Type B pancreatic cell (in vitro differentiated cells): ENCODE data around the gene VIPR2. TPM values are rescaled to one million over a fixed set of nuclear protein-coding genes. Genes with fewer than 3 reads are reported as not detected.

Experiments used
- DNase-seq: peaks from one replicate; pipeline ENCODE4 v3.0.0; 2021; ENCODE audit warnings: mixed read lengths; ENCODE audit not compliant: unreplicated experiment; ENCODE audit errors: extremely low spot score
- H3K27ac Mint-ChIP-seq: 2 replicates; pipeline ENCODE4 v1.8.0; 2021; ENCODE audit warnings: mild to moderate bottlenecking, mixed read lengths
- H3K27me3 Mint-ChIP-seq: 2 replicates; pipeline ENCODE4 v1.8.0; 2021; ENCODE audit warnings: mixed read lengths
- H3K36me3 Mint-ChIP-seq: 2 replicates; pipeline ENCODE4 v1.8.0; 2021; ENCODE audit warnings: mixed read lengths
- H3K4me1 Mint-ChIP-seq: one replicate; pipeline ENCODE4 v1.8.0; 2021; ENCODE audit warnings: mixed read lengths; ENCODE audit not compliant: unreplicated experiment
- H3K4me3 Mint-ChIP-seq: 2 replicates; pipeline ENCODE4 v1.8.0; 2021; ENCODE audit warnings: mild to moderate bottlenecking, mixed read lengths
- H3K9me3 Mint-ChIP-seq: 2 replicates; pipeline ENCODE4 v1.8.0; 2021; ENCODE audit warnings: mixed read lengths
- total RNA-seq: library from RNA; stranded (reverse); gene quantifications from 2 replicates; pipeline ENCODE4 v1.2.1, GENCODE V29; 2021; ENCODE audit warnings: low replicate concordance
- TF ChIP-seq, protein P1 (sequence below): fragments of 200-600 bp; sonication (generic); conservative IDR thresholded peaks from 2 replicates; pipeline ENCODE4 v1.5.0; 2021; ENCODE audit warnings: antibody characterized with exemption, mild to moderate bottlenecking

VIPR2 gene
- total RNA-seq, 1 donor from 2014 or later, result 0.31 TPM

DNA sequence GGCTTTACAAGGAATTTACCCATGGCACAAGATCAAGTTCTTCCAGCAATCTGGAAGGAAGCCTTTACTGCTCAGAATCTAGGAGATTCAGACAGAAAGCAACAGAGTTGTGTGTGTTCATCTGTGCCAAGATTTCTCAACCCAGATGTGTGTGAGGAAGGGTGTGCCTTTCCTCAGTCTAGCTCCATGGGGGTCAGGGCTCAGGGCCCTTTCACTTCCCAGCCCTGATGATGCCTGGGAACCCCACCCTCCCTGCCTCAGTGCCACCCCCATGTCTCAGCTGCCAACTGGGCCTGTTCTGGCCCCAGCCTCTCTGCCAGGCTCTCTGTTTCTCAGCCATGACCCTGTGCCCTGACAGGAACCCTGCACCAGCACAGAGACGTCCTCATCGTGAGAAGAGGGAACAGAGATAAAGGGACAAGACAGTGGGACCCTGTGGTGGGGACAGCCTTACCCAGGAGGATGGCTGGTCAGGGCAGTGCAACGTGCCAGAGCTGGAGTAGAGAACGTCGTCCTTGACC lies 102.0 kb downstream of the VIPR2 start:
- Mint-ChIP-seq H3K27me3 (no peaks in the 10 kb centered on the region), H3K27ac (no peak overlapping the region), H3K4me3 (no peak overlapping the region), H3K9me3 (no peaks in the 10 kb centered on the region), H3K36me3 (no peaks in the 10 kb centered on the region), H3K4me1 (no peaks in the 10 kb centered on the region)
- DNase-seq, result no peak
- TF ChIP-seq, protein P1, sequence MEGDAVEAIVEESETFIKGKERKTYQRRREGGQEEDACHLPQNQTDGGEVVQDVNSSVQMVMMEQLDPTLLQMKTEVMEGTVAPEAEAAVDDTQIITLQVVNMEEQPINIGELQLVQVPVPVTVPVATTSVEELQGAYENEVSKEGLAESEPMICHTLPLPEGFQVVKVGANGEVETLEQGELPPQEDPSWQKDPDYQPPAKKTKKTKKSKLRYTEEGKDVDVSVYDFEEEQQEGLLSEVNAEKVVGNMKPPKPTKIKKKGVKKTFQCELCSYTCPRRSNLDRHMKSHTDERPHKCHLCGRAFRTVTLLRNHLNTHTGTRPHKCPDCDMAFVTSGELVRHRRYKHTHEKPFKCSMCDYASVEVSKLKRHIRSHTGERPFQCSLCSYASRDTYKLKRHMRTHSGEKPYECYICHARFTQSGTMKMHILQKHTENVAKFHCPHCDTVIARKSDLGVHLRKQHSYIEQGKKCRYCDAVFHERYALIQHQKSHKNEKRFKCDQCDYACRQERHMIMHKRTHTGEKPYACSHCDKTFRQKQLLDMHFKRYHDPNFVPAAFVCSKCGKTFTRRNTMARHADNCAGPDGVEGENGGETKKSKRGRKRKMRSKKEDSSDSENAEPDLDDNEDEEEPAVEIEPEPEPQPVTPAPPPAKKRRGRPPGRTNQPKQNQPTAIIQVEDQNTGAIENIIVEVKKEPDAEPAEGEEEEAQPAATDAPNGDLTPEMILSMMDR, result no peak

- TF ChIP-seq, protein P1, result no peak
These were observed 102.6 kb downstream of the VIPR2 start for GRCh38 chr7:159042103-159042502.

DNA sequence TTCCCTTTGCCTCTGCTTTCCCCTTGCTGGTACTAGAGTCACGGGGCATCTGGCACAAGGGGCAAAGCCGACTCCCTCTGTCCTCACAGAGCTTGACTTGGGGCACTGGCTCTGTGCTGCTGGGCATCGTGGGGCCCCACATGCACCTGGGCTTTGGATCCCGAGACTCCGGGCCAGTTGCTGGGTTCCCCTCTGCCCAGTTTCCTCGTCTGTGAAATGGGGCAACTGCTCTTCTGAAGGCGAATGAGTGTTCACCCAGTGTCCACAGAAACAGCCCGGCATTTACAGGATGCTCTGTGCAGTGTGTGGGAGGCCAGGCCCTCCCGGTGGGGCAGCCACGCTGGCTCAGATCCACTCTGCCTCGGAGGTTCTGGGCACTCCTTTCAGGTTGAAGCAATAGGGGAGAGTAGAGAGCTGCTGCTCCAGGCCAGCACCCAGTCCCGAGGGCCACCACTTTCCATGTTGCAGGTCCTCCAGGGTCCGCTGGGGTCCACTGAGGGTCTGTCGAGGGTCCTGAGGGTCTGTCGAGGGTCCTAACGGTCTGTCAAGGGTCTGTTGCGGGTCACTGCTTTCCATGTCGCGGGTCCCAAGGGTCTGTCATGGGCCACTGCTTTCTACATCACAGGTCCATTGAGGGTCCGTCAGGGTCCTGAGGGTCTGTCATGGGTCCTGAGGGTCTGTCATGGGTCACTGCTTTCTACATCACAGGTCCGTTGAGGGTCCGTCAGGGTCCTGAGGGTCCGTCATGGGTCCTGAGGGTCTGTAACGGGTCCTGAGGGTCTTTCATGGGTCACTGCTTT lies 103.6 kb downstream of the VIPR2 start:
- H3K27ac Mint-ChIP-seq, result no peak overlapping the region
- no peak overlapping the region for H3K4me3 Mint-ChIP-seq
- H3K4me1 Mint-ChIP-seq, result no peaks in the 10 kb centered on the region
- no peaks in the 10 kb centered on the region for H3K9me3 Mint-ChIP-seq
- no peaks in the 10 kb centered on the region for H3K36me3 Mint-ChIP-seq
- peak; percentile 62 for DNase-seq
- no peaks in the 10 kb centered on the region for H3K27me3 Mint-ChIP-seq
- TF ChIP-seq, protein P1, result no peak

More at GRCh38 chr7:159042103-159042502, 102.6 kb downstream of the VIPR2 start:
- no peak for DNase-seq
- Mint-ChIP-seq H3K4me3 (no peak overlapping the region), H3K36me3 (no peaks in the 10 kb centered on the region), H3K27ac (no peak overlapping the region), H3K9me3 (no peaks in the 10 kb centered on the region), H3K4me1 (no peaks in the 10 kb centered on the region), H3K27me3 (no peaks in the 10 kb centered on the region)

- Mint-ChIP-seq H3K36me3 (no peaks in the 10 kb centered on the region), H3K27ac (no peak overlapping the region), H3K4me3 (no peak overlapping the region), H3K9me3 (no peaks in the 10 kb centered on the region), H3K27me3 (no peaks in the 10 kb centered on the region), H3K4me1 (no peaks in the 10 kb centered on the region)
- no peak for DNase-seq
- TF ChIP-seq, protein P1, result no peak
These were observed 104.5 kb downstream of the VIPR2 start for GRCh38 chr7:159040146-159040545.

DNA sequence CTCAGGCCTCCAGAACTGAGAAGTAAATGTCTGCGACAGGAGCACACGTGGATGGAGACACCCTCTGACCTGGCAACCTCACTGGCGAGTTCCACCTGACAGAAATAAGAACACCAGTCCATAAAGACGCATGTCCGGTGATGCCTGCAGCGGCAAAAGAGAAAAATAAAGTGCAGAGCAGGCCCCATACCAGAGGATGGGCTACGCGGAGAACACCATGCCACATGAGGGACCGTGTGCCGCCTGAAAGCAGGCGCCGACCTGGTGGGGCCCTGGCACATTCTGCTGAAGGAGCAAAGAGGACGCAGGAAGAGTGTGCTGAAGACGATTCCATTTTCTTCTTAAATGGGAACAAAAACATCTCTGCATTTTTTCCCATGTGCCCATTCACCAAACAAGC lies 105.0 kb downstream of the VIPR2 start:
- Mint-ChIP-seq H3K27me3 (no peaks in the 10 kb centered on the region), H3K9me3 (no peaks in the 10 kb centered on the region), H3K36me3 (no peaks in the 10 kb centered on the region), H3K27ac (no peak overlapping the region), H3K4me1 (no peaks in the 10 kb centered on the region), H3K4me3 (no peak overlapping the region)
- TF ChIP-seq, protein P1, result no peak
- no peak for DNase-seq
